Activated CD4-positive, alpha-beta T cell treated with anti-CD3 and anti-CD28 coated beads for 48 hours (primary cell): ENCODE data around the gene TNIP3.
"Not testable (repeated sequence)": the region's sequence is repeated elsewhere in the genome, so short reads cannot be mapped to it uniquely, and the experiment has no call there.

Experiments
- DNase-seq: peaks from one replicate; pipeline ENCODE4 v3.0.0-alpha.2; 2020

The TNIP3 gene

DNA sequence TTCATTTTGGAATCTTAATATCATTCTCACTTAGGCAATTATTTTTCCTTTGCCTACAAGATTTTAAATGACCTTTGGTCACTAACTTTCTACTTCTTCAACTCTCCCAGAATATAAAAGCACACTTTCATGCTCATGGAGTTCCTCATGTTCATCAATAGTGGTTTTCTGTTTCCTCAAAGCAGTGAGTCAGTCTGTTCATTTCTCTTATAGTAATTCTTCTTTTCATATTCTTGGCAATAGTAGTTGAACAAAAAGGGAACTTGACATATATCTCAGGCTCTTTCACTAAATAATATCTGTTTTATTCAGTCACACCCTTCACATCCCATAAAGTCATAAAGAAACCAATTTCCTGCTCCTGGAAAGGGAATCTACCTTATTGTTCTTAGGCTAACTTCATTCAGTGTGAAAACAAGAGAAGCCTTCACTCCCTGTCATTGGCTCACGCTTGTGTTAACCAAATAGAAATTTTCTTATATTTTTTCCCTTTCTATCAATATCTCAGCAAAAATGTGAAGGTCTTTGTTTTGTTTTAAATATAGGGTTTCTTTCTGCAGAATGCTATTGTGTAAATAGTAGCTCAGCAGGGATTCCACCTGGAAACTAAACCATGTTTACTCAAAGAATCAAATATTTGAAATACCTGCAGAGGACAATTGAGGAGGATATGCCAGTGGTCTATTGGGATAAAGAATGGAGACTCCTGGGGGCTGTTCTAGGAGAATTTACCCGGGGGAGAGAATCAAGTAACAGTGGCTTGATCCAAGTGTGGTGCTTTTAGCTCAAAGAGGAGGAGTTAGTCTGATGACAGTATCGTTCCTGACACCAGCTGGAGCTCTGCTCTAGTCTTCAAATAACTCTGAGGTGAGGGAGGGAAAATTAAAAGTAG, 13.4 kb upstream of the TNIP3 start:
- DNase-seq = no peak

DNA sequence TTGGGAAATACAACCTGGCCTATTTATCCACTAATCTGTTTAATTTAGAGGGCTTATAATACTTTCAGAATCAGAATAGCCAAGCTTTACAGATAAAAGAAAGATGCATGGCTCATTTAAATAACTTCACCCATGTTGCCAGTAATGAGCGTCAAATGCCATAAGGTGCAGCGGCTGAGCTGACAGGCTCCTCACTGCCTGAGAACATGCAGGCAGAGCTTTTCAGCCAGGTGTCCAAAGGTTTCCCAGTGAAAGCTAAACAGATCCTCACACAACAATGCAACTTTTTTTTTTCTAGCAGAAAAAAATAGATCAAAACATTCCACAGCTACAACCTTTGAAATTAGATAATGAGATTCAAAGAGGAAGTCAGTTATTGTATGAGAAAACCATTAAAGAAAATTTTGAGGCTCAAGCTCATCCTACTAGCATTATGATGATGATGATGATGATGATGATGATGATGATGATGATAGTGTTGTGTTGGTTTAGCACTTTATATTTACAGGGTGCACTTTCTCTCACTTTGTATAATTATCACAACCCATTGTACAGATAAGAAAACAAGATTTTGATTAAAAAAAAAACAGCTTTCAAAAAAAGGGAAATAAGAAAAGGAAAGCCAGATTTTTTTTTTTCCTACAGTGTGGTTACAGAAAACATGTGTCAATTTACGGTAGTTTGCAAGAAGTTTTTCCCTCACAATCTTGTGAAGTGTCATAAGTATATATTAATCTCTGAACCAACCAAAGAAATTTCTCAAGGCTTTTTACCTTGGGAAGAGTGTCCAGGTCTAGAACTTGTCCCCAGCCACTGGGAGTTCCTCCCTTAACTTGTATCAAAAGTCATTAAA, 12.2 kb upstream of the TNIP3 start:
- no peak for DNase-seq

DNA sequence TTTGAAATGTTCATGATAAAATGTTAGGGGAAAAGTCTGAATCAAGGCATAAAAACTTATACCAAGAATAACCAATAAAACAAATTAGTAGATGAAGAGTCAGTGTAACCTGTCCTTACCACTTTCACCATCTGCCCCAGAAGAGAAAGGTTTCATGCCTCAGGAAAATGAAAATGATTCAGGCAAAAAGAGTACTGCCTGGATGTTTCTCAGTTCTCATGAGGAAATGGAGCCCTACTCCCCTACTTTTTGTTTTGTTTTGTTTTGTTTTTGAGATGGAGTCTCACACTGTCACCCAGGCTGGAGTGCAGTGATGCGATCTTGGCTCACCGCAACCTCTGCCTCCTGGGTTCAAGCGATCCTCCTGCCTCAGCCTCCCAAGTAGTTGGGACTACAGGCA, 7.4 kb upstream of the TNIP3 start:
- DNase-seq = not testable (repeated sequence)

DNA sequence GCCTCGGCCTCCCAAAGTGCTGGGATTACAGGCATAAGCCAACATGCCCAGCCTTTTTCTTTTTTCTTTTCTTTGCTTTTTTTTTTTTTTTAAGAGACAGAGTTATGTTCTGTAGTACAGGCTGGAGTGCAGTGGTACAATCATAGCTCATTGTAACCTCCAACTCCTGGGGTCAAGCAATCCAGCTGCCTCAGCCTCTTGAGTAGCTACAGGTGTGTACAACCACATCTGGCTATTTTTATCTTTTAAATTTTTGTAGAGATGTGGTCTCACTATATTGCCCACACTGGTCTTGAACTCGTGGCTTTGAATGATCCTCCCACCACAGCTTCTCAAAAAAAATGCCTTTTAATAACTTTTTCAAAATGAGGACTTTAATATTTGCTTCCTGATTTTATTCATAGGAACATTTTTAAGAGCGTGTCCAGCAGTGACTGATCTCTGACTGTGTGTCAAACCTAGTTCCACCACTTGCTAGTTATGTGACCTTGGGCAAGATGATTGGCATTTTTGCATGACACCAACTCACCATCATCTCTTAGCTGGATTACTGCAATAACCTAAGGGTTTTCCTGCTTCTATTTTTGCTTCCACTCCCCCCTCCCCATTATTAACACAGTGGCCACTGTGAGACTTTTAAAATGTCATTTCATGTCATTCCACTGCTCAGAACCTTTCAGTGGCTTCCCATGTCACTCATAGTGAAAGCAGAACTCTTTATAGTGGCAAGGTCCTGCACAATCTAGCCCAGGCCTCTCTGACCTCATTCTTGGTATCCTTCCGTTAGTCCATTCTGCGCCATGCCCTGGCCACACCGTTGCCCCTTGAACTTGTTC, 4.5 kb upstream of the TNIP3 start:
- DNase-seq = no peak

DNA sequence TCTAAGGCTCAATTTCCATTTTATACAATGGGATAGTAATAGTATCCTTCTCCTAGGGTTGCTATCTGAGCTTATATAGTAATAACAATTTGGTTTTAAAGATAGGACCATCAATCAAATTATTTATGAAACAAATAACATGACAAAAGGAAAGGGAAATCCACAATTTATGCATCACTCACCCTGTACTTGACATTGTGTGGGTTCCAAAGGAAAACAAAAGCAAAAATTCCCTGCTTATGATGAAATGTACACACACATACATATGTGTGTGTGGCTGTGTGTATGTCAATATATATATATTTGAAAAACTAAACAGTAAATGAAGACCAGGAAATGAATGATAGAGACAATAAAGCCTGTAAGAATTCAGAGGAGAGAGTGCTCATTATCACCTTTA, 2.9 kb upstream of the TNIP3 start:
- no peak for DNase-seq

DNA sequence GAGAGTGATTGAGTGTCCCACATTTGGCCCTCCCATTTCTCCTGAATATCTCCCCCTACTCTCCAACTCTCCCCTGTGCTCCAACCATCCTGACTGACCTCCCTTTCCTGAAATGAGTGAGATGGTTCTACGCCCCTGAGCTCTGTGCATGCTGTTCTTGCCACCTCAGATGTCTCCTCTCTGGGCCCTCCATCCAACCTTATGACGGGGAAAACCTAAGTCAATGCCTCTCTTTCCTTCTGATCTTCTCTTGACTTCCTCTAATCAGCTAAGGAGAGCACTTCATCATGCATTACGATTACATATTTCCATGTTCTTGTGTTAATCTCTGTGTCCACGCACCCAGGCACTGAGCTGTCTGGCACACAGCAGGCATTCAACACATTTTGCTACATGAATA, 1.1 kb upstream of the TNIP3 start:
- no peak for DNase-seq

DNA sequence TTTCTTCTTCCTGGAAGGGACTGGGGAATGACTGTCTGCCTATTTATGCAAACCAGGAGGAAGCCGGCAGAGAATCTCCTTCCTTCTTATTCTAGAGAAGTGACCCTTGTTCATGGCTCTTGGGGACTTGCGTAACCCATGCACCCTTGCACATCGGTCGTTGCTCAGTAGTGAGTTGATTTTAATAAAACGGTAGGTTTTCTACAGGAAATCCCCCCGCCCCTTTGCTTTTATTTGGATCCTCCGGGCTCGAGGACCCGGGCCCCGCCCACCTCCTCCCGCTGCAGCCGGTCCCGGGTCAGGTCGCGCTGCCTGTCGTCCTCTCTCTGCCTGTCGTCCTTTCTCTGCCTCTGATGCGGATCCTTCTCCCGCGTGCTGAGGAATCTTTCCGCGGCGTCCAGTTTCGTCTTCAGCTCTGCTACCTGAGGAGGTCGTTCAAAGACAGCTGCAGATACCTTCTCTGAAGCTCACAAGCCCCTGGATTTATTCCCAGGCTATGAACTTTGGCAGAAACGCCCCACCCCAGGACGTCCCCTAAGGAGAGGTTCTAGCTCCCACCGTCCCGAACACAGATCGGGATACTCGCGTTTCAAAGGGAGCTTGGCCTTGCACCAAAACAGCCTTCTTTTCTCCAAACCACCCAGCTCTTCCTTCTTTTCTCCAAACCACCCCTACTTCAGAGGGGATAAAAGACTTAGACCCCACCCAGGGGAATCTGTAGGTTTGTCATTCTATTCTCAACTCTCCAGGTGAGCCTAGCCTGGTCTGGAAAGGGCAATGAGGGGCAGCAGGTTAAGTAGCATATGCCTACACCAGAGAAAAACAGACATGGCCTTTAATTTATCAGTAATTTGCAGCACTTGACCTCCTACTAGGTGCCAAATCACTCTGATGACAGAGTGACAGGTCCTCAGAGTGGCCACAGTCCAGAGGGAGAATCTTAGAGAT, 7.0 kb downstream of the TNIP3 start:
- DNase-seq = peak; percentile 32

DNA sequence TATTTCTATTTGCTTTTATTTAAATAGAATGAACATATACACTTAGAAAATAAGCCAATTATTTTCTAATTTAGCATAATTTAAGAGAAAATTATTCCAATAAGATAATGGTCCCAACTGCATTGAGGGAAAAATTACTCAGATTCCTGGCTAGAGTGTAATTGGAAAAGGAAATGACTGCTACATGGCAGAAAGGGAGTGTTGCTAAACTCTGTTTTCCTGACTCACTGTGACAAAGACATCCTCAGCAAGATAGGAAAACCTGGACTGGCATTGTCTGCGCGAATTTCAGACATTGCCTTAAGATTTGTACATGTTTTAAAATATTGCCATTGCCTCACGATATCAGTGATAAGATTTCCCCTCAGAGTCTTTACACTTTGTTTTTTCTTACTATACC, 8.2 kb downstream of the TNIP3 start:
- DNase-seq = no peak

DNA sequence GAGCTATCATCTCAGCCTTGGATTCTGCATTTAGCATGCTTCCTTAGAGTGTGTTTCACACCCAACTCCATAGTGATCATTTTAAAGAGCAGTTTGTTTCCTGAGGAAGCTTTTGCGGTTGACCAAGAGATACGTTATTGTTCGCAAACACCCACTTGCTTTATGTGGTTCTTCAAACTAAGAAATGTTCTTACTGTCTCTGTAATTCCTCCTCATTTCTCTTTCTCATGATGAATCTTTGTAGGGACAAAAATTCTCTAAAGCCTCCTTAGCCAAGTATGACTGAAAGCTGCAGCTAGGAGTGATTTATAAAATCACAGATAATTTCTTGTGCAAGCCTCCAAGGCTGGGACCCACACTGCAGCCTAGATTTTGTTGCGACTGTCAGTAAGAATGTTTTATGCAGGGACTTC, 10.0 kb downstream of the TNIP3 start:
- DNase-seq = no peak

DNA sequence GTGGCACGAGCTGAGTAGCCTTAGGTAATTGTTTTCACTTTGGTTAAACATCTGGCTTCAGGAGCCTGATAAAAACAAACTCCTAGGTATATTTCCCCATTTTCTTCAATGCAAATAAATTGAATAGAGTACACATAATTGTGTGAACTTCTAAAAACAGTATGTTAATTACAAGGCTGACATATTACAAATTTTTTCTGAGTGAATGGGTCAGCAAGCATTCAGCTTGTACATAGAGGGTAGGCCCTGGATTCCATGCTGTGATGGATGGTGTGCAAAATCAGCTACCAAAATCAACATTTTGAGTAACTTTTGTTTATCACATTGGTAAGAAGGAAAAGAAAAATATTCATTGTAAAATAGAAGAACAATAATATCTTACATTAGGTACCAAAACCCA, 12.2 kb downstream of the TNIP3 start:
- DNase-seq = no peak

DNA sequence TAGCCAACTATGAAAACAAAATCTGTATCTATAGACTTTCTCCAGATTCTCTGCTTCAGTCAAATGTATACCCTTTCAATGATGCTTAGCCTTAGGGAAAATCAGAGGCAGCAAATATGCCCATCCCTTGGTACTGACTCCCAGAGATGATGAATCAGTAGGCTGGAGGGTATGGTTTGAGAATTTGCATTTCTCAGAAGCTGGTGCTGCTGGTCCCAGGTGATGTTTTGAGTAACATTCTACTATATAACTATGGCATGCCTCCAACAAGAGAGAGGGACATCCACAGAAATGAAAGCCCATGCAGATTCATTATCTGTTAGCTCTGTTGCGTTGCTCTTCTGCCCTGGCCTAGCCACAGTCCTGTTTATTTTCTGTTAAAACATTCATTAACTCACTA, 13.6 kb downstream of the TNIP3 start:
- DNase-seq = peak; percentile 25

DNA sequence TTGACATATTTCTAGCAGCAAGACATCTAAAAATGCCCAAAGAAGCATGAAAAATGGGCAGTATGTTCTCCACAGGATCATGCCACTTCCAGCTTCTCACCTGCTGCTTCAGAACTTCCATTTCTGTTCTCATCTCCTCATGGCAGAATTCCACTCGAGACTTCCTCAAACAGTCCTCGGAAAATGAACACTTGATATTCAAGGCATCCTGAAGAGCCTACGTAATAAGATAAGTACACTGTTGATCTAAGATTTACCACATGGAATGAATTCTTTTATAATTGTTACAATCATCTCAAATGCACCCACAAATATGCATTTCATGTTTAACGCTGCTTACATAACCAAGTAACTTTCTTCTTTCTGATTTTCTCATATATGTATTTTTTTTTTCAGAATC, 14.1 kb downstream of the TNIP3 start:
- DNase-seq = no peak

DNA sequence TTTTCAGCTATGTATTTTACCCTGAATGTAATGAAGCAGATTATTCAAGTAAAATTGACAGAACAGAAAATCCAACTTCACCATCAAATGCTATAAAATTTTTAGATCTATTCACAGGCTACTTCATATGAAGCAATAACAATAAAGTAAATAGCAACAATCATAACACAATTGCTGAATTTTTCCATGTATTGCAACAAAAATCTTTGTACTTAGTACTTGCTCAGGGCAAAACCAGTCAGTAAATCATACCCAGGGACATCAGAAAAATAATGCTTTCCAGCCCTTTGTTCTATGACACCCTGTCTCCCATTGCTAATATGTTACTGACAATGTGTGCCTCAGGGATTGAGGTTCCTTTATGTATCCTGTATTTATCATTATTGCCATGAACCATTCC, 15.5 kb downstream of the TNIP3 start:
- DNase-seq = no peak

DNA sequence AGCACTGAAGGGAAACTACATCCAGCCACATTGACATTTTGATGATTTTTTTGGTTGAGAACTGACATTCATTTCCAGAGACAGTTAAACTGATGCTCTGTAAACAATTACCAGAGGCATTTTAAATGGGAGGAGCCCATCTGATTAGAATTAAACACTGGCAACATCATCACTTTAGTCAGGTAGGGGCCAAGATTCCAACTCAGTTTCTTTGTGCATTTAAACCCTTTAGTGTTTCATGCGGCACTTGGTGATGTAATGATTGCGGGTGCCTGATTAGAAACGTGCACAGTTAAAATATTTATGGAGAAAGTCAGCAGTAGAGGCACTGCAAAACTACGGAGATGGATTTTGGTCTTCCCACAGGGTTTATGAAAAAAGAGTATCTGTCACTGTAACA, 16.1 kb downstream of the TNIP3 start:
- DNase-seq = no peak

DNA sequence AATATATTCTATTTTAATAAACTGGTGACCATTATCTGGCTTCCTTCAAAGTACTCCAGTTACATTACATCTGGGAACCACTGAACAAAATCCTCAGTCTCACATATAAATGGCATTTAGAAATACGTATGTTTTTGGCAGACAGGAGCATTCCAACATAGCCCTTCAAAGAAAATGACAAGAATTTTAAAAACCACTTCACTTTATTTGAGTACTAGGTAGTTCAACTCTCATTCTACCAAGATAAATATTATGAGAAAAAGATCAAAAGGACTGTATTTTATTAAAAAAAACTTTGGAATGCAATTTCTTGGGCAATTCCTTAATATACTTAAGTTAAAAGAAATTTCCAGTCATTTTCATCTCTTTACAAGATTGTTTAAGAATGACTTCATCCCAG, 17.6 kb downstream of the TNIP3 start:
- DNase-seq = no peak

DNA sequence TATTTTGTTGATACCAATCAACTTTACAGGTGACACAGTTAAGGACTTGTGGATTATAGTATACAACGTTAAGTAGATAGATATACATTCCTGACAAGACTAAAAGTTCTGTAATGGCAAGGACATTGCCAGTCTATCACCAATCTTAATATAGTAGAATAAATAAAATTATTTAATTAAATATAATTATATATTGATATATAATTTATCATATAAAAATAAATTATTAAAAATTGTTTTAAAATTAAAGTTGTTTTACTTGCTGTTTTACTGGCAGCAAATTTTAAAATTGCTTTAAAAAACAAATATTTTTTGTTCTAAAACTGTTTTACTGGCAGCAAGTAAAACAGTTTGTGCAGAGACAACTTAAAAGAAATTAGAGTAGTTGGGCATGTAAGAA, 18.7 kb downstream of the TNIP3 start:
- DNase-seq = no peak

DNA sequence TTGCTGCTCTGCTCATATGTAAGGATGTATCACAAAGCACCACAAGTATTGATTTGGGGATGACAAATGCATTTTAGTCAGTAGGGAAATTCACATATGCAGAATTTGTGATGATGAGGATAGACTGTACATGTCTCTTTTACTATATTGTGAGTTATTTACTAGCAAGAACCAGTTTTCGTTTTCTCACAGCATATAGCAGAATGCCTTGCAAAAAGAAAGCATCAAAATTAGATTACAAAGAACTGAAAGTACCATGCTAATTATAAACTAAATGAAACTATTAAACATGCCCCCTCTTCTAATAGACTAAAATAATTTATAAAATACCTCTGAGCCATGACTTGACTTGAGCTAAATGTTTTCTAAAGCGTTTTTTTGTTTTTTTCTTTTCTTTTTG, 20.1 kb downstream of the TNIP3 start:
- no peak for DNase-seq

DNA sequence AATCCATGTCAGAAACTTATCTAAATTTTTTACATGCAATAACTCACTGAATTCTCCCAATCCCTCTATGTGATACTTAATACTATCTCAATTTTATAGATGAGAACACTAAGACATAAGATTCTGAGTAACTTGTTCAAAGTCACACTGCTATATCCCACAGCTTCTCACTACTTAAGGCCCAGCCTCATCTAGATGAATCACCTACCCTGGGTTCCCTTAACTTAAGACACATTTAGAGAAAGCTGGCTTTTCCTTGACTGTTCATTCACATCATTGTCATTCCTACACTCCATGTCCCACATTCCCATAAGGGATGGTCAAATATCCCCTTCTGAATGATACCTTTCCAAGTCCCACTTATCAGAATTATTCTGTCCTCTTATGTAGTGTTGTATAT, 21.0 kb downstream of the TNIP3 start:
- DNase-seq = no peak

DNA sequence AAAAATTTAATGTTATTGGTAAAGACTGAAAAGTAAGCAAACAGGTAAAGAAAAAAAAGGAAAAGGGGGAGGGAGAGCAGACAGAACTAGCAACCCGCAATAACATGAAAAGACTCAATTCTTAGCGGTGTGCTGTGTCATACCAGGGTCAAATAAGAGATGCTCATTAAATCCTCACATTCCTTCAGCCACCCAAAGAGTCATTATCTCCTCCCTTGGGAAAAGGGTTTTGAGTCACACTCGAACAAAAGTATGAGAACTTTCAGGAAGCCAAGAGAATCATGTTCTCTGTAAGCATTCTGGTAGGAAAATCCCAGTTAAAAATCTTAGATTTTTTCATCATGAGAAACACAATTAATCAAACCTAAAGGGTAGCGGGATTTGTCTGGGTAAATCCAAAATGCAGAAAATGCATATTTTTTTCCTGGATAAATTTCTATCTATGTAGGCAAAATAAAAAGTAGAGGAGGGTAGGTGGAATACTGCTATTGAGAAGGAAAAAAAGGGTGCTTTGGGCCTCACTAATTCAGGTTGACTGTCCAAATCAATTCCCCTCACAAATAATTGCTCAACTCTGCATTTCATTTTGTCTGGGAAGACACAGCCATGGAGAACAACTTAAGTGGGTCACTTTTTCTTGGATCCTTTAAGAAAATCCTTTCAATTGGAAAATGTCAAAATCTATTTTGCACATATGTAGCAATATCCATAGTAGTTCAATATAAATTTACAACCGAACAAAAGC, 23.2 kb downstream of the TNIP3 start:
- no peak for DNase-seq

DNA sequence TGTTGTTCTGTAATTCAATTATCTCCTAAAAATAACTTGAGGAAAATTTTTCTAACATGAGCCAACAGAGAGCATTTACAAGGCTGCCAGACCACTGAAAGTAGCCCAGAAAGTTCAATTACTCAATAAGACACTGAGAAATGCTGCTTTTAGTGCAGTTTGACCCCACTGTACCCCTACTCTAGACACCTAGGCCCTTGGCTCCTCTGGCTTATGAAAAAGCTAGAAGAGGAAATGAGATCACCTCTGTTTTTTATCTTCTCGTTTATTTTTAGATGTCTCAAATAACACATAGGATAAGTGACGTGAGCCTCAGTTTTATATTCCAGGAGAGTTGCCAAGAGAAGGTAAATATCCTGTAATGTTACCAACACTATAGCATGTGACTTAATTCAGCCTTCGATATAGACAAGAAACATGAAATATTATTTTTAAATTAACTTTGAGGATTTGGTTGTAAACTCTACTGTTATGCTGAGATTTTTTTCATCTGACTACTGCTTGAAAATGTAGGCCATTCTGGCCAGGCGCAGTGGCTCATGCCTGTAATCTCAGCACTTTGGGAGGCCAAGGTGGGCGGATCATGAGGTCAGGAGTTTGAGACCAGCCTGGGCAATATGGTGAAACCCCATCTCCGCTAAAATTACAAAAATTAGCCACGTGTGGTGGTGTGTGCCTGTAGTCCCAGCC, 24.4 kb downstream of the TNIP3 start:
- DNase-seq = no peak
